Endothelial cell of umbilical vein (primary cell): Measurements from ENCODE around the gene TLE1. TPM values are rescaled to one million over a fixed set of nuclear protein-coding genes. Genes with fewer than 3 reads are reported as not detected.

ENCODE experiments used
- BruUV-seq: library from RNA; stranded (reverse); fragments of 400-500 nt; replicated peaks from 2 replicates; lab custom pipeline; 2021; lab: Mats Ljungman, UMichigan
- CTCF ChIA-PET: fragments of 300-600, 350-600 bp; sonication (Branson Sonifier 250); formaldehyde crosslinking; loops from one replicate; lab custom pipeline; 2021; ENCODE audit warnings: antibody characterized with exemption, inconsistent platforms; lab: Charles Lee
- POLR2A ChIA-PET: fragments of 300-600, 350-600 bp; sonication (Branson Sonifier 250); formaldehyde crosslinking; loops from one replicate; lab custom pipeline; 2021; ENCODE audit warnings: antibody characterized with exemption, inconsistent platforms; lab: Charles Lee
- DNase-seq: peaks from one replicate; pipeline ENCODE4 v3.0.0-alpha.2; 2011; ENCODE audit warnings: low read depth, low spot score
- FAIRE-seq: peaks from 2 replicates; lab custom pipeline; 2011; peaks lifted over from hg19 to GRCh38; lab: Jason Lieb, UNC
- H2AFZ ChIP-seq: 2 replicates; pipeline ENCODE4 v1.6.0; 2012; ENCODE audit warnings: low read depth, low read length, control low read depth, inconsistent platforms
- H3K27ac ChIP-seq: 2 replicates; pipeline ENCODE4 v1.5.1; 2011; ENCODE audit warnings: low read depth, mild to moderate bottlenecking, control low read depth, low read length, moderate library complexity; ENCODE audit not compliant: insufficient read depth
- H3K27me3 ChIP-seq, 2 experiments: 2 replicates each; pipeline versions ENCODE4 v1.6.0 to v1.6.1; 2011; ENCODE audit warnings: low read length in 2 of 2, mixed read lengths in 1 of 2; ENCODE audit not compliant: control insufficient read depth in 2 of 2, insufficient read depth in 2 of 2
- H3K36me3 ChIP-seq, 2 experiments: 2 replicates in 1 of 2; 3 replicates in 1 of 2; pipeline ENCODE4 v1.5.1; 2011; ENCODE audit warnings: low read length in 2 of 2, mild to moderate bottlenecking in 1 of 2, moderate library complexity in 1 of 2; ENCODE audit not compliant: control insufficient read depth in 2 of 2, insufficient read depth in 2 of 2; ENCODE audit errors: extremely low read depth in 1 of 2
- H3K4me1 ChIP-seq: 3 replicates; pipeline ENCODE4 v1.5.1; 2011; ENCODE audit warnings: mild to moderate bottlenecking, low read length; ENCODE audit not compliant: control insufficient read depth, insufficient read depth; ENCODE audit errors: extremely low read depth
- H3K4me2 ChIP-seq: 2 replicates; pipeline ENCODE4 v1.6.1; 2011; ENCODE audit warnings: low read length, control low read depth, mixed read lengths; ENCODE audit not compliant: insufficient read depth
- H3K4me3 ChIP-seq, 3 experiments: fragments of 200-600 bp in 1 of 3; sonication (generic), shearing (Covaris generic) in 1 of 3; replicated peaks in 1 of 3; 2 replicates each; pipeline ENCODE4 v1.5.1; 2011 to 2016; ENCODE audit warnings: control low read depth in 3 of 3, low read length in 3 of 3, mild to moderate bottlenecking in 2 of 3, inconsistent platforms in 1 of 3, low read depth in 1 of 3, moderate library complexity in 1 of 3; ENCODE audit not compliant: insufficient read depth in 1 of 3
- H3K79me2 ChIP-seq: 2 replicates; pipeline ENCODE4 v1.6.0; 2012; ENCODE audit warnings: low read length, inconsistent platforms; ENCODE audit not compliant: control insufficient read depth, insufficient read depth
- H3K9ac ChIP-seq: replicated peaks from 2 replicates; pipeline ENCODE3; 2011; ENCODE audit warnings: low read length, control low read depth; ENCODE audit not compliant: insufficient read depth; ENCODE audit errors: extremely low read depth
- H3K9me1 ChIP-seq: replicated peaks from 3 replicates; pipeline ENCODE4 v1.6.0; 2011; ENCODE audit warnings: mild to moderate bottlenecking, low read length; ENCODE audit not compliant: control insufficient read depth, insufficient read depth; ENCODE audit errors: extremely low read depth
- H3K9me3 ChIP-seq: replicated peaks from 2 replicates; pipeline ENCODE4 v1.5.1; 2012; ENCODE audit warnings: low read length, inconsistent platforms; ENCODE audit not compliant: control insufficient read depth, insufficient read depth
- H4K20me1 ChIP-seq: replicated peaks from 2 replicates; pipeline ENCODE3; 2011; ENCODE audit warnings: mild to moderate bottlenecking, low read length; ENCODE audit not compliant: control insufficient read depth, insufficient read depth; ENCODE audit errors: extremely low read depth
- GATA2 ChIP-seq: IDR thresholded peaks from 2 replicates; pipeline ENCODE4 v1.7.0; 2011; ENCODE audit warnings: low read depth, mild to moderate bottlenecking, moderate library complexity, mixed read lengths, low read length; ENCODE audit not compliant: insufficient read length, insufficient read depth
- MAX ChIP-seq: IDR thresholded peaks from 2 replicates; pipeline ENCODE4 v1.6.1; 2011; ENCODE audit not compliant: insufficient read depth, insufficient read length
- POLR2A ChIP-seq: IDR thresholded peaks from 2 replicates; pipeline ENCODE4 v1.6.1; 2012; ENCODE audit warnings: low read depth, mild to moderate bottlenecking, control low read depth, low read length
- POLR2AphosphoS5 ChIP-seq: IDR thresholded peaks from 2 replicates; pipeline ENCODE4 v1.6.1; 2012; ENCODE audit warnings: low read depth, mild to moderate bottlenecking, control low read depth, low read length, moderate library complexity; ENCODE audit not compliant: insufficient read depth
- dilution Hi-C: fragments of 300-500 bp; cut with MboI; formaldehyde crosslinking; loops from one replicate; pipeline ENCODE4 v1.15.0; 2019; ENCODE audit warnings: low sequenced_read_pairs; ENCODE audit not compliant: extremely low pct_ligation_motif_present
- intact Hi-C: fragments of 100-400 bp; cut with micrococcal nuclease; formaldehyde crosslinking; loops from one replicate; pipeline ENCODE4 v1.10.0; 2022
- polyA plus RNA-seq, 4 experiments: library from polyadenylated mRNA; depleted of rRNA in 3 of 4; stranded (reverse) in 3 of 4; unstranded in 1 of 4; fragments of >200 nt; gene quantifications; 2 replicates each; pipeline versions ENCODE4 v1.2.1 to v1.2.3, GENCODE V29; 2011 to 2012; ENCODE audit warnings: missing spikeins in 1 of 4
- total RNA-seq: library from RNA; stranded (reverse); gene quantifications from 2 replicates; pipeline ENCODE4 v1.2.3, GENCODE V29; 2021

TLE1 gene
- total and polyA plus RNA-seq, 2 donors (not counting 3 experiments of a cell fraction or from before 2014, with no cell fraction given): 55.0 to 58.2 TPM

GRCh38 chr9:81687521-81688261, 1.7 kb downstream of the TLE1 start:
- TF ChIP-seq POLR2AphosphoS5: no peak
- no peak for TF ChIP-seq GATA2
- no peak for TF ChIP-seq POLR2A
- TF ChIP-seq MAX: no peak
- Histone ChIP-seq H3K27ac (peak overlapping the region; percentile 67), H3K9ac (peak overlapping the region; percentile 82), H3K4me2 (peak overlapping the region; percentile 75), H3K27me3 (peaks cover 0 to 3% of the 10 kb centered on the region in 2 experiments), H3K79me2 (peaks cover 57% of the 10 kb centered on the region), H3K36me3 (peaks cover 0 to 5% of the 10 kb centered on the region in 2 experiments), H3K9me1 (no peaks in the 10 kb centered on the region), H3K4me3 (peak overlapping the region; percentile 78 to 96 (median 80)), H3K4me1 (peaks cover 44% of the 10 kb centered on the region), H3K9me3 (no peaks in the 10 kb centered on the region), H2AFZ (peak overlapping the region; percentile 26), H4K20me1 (peaks cover 3% of the 10 kb centered on the region)
- dilution Hi-C loops (no loop called here), intact Hi-C loops (loop anchor here (1.0 to 10.0 kb wide), 10 partner anchors 37 to 1512 kb away; no protein-coding TSS in a partner anchor)
- DNase-seq: peak; percentile 69
- ChIA-PET POLR2A (no interaction called here), CTCF (interaction anchor here (0.6 to 6.1 kb wide), 8 partner anchors 10 to 310 kb away, joined by 3 to 47 read pairs (median 5); no protein-coding TSS in a partner anchor)
- TSS peak; percentile 61 for BruUV-seq
- FAIRE-seq: no peak
